ENCODE measurements around the gene ADORA1.

The ADORA1 gene

DNA sequence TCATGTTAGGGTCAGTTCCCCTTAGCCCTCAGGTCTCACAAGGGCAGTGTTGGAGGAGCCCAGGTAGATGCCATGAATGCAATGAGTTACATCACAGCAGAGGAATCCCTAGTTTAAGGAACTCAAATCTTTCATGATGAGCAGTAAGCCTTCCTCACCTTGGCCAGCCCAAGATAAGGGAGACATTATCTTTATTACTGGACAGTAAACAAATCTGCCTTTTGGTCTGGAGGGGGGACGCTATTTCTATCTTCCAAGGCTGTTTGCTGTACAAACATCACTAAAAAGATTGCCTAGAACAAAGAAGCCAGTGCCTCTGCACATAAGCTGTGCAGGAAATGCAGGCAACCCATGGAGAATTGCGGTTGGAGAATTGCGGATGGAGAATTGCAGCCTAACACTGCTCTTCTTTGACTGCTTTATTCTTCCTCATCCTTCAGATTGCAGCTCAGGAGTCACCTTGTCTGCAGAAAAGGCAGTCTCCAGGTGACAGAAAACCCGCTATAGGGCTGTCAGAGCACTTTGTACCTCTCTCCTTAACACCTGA is 61.2 kb downstream of the ADORA1 start:
- no peak overlapping the region for H2AFZ ChIP-seq (ENCODE audit: low read depth, low read length, severe bottlenecking)
- H4K20me1 ChIP-seq (ENCODE audit: low read depth, low read length) = no peaks in the 10 kb centered on the region
- no peak overlapping the region for H3K4me2 ChIP-seq (ENCODE audit: low read depth, low read length, poor library complexity, severe bottlenecking)
- H3K27me3 ChIP-seq (ENCODE audit: low read length) = no peaks in the 10 kb centered on the region
- H3K9ac ChIP-seq (ENCODE audit: low read length) = no peak overlapping the region
- no peak overlapping the region for H3K27ac ChIP-seq (ENCODE audit: low read depth, low read length)
- TF ChIP-seq, protein P1, sequence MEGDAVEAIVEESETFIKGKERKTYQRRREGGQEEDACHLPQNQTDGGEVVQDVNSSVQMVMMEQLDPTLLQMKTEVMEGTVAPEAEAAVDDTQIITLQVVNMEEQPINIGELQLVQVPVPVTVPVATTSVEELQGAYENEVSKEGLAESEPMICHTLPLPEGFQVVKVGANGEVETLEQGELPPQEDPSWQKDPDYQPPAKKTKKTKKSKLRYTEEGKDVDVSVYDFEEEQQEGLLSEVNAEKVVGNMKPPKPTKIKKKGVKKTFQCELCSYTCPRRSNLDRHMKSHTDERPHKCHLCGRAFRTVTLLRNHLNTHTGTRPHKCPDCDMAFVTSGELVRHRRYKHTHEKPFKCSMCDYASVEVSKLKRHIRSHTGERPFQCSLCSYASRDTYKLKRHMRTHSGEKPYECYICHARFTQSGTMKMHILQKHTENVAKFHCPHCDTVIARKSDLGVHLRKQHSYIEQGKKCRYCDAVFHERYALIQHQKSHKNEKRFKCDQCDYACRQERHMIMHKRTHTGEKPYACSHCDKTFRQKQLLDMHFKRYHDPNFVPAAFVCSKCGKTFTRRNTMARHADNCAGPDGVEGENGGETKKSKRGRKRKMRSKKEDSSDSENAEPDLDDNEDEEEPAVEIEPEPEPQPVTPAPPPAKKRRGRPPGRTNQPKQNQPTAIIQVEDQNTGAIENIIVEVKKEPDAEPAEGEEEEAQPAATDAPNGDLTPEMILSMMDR (IDR thresholded peaks at IDR 0.05; ENCODE audit: insufficient read depth, low read length, poor library complexity, severe bottlenecking) = no peak
- TF ChIP-seq EZH2phosphoT487 (conservative IDR thresholded peaks at IDR 0.05; ENCODE audit: low read length) = no peak
- H3F3A ChIP-seq (ENCODE audit: insufficient read depth) = no peaks in the 10 kb centered on the region
- H3K4me3 ChIP-seq (ENCODE audit: insufficient read depth, low read length, poor library complexity, severe bottlenecking) = no peak overlapping the region
- H3K36me3 ChIP-seq (ENCODE audit: low read length) = no peaks in the 10 kb centered on the region
- H3K9me3 ChIP-seq (ENCODE audit: insufficient read depth, low read length) = no peaks in the 10 kb centered on the region
- no peaks in the 10 kb centered on the region for H3K79me2 ChIP-seq (ENCODE audit: insufficient read depth, low read length)
- no peaks in the 10 kb centered on the region for H3K9me2 ChIP-seq (replicated peaks; ENCODE audit: insufficient read depth, low read length)

DNA sequence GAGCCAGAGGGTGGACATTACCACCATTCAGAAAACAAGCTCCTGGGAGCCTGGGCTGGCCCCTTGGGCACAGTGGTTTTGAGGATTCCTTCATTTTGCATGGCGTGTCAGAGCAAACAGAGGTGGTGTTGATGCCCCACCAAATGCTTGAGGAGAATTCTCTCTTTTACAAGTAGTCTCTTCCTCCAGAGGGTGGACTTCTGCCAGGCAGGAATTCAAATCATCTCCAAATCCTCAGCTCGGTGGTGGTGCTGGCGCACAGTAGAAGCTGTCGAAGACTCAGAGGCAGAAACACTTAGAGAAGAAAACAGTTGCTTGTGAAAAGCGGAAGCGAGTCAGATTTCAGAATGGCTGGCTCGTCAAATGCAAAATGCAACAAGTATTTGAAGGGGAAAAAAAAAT is 62.4 kb downstream of the ADORA1 start:
- Histone ChIP-seq H3K9ac (ENCODE audit: low read length) (no peak overlapping the region), H3K4me2 (ENCODE audit: low read depth, low read length, poor library complexity, severe bottlenecking) (no peak overlapping the region), H2AFZ (ENCODE audit: low read depth, low read length, severe bottlenecking) (no peak overlapping the region), H3K79me2 (ENCODE audit: insufficient read depth, low read length) (no peaks in the 10 kb centered on the region), H3K36me3 (ENCODE audit: low read length) (no peaks in the 10 kb centered on the region), H3F3A (ENCODE audit: insufficient read depth) (no peaks in the 10 kb centered on the region), H3K27ac (ENCODE audit: low read depth, low read length) (no peak overlapping the region), H3K27me3 (ENCODE audit: low read length) (no peaks in the 10 kb centered on the region), H3K4me3 (ENCODE audit: insufficient read depth, low read length, poor library complexity, severe bottlenecking) (no peak overlapping the region), H3K9me3 (ENCODE audit: insufficient read depth, low read length) (no peaks in the 10 kb centered on the region), H4K20me1 (ENCODE audit: low read depth, low read length) (no peaks in the 10 kb centered on the region), H3K9me2 (replicated peaks; ENCODE audit: insufficient read depth, low read length) (no peaks in the 10 kb centered on the region)
- TF ChIP-seq, protein P1 (IDR thresholded peaks at IDR 0.05; ENCODE audit: insufficient read depth, low read length, poor library complexity, severe bottlenecking) = no peak
- no peak for TF ChIP-seq EZH2phosphoT487 (conservative IDR thresholded peaks at IDR 0.05; ENCODE audit: low read length)

DNA sequence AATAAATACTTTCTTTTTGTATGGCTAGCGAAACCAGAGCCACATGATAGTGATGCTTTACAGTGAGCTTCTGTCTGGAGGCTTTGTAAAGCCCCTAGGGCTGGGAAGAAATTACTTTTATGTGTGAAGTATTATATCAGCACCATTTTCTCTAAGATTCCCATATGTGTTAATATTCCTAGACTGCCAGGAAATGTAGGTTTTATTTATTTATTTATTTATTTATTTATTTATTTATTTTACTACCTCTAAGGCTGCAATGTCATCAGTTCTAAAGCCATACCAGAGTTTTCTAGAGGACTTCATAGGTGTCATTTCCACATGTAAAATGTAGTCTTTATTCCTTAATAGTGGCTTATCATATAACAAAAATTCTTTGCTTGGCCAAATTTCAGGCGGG is 63.4 kb downstream of the ADORA1 start:
- Histone ChIP-seq H2AFZ (ENCODE audit: low read depth, low read length, severe bottlenecking) (no peak overlapping the region), H3K27me3 (ENCODE audit: low read length) (no peaks in the 10 kb centered on the region), H3F3A (ENCODE audit: insufficient read depth) (no peaks in the 10 kb centered on the region), H3K4me3 (ENCODE audit: insufficient read depth, low read length, poor library complexity, severe bottlenecking) (no peak overlapping the region), H3K9me3 (ENCODE audit: insufficient read depth, low read length) (no peaks in the 10 kb centered on the region), H3K9me2 (replicated peaks; ENCODE audit: insufficient read depth, low read length) (no peaks in the 10 kb centered on the region), H3K4me2 (ENCODE audit: low read depth, low read length, poor library complexity, severe bottlenecking) (no peak overlapping the region), H3K9ac (ENCODE audit: low read length) (no peak overlapping the region), H4K20me1 (ENCODE audit: low read depth, low read length) (no peaks in the 10 kb centered on the region), H3K79me2 (ENCODE audit: insufficient read depth, low read length) (no peaks in the 10 kb centered on the region), H3K27ac (ENCODE audit: low read depth, low read length) (no peak overlapping the region), H3K36me3 (ENCODE audit: low read length) (no peaks in the 10 kb centered on the region)
- no peak for TF ChIP-seq EZH2phosphoT487 (conservative IDR thresholded peaks at IDR 0.05; ENCODE audit: low read length)
- TF ChIP-seq, protein P1 (IDR thresholded peaks at IDR 0.05; ENCODE audit: insufficient read depth, low read length, poor library complexity, severe bottlenecking) = no peak

All from SU-DHL-6 (cell line).